ENCODE results near the gene ENOX1. TPM values are rescaled to one million over a fixed set of nuclear protein-coding genes. Genes with fewer than 3 reads are reported as not detected.

The ENOX1 gene
- total and polyA plus RNA-seq, 9 of the 15 experiments (the other 6 are each of a cell fraction or from before 2014, with no cell fraction given), result not detected

GRCh38 chr13:43402380-43402779 is 384.4 kb downstream of the ENOX1 start (continued):
- TF ChIP-seq, protein P1, sequence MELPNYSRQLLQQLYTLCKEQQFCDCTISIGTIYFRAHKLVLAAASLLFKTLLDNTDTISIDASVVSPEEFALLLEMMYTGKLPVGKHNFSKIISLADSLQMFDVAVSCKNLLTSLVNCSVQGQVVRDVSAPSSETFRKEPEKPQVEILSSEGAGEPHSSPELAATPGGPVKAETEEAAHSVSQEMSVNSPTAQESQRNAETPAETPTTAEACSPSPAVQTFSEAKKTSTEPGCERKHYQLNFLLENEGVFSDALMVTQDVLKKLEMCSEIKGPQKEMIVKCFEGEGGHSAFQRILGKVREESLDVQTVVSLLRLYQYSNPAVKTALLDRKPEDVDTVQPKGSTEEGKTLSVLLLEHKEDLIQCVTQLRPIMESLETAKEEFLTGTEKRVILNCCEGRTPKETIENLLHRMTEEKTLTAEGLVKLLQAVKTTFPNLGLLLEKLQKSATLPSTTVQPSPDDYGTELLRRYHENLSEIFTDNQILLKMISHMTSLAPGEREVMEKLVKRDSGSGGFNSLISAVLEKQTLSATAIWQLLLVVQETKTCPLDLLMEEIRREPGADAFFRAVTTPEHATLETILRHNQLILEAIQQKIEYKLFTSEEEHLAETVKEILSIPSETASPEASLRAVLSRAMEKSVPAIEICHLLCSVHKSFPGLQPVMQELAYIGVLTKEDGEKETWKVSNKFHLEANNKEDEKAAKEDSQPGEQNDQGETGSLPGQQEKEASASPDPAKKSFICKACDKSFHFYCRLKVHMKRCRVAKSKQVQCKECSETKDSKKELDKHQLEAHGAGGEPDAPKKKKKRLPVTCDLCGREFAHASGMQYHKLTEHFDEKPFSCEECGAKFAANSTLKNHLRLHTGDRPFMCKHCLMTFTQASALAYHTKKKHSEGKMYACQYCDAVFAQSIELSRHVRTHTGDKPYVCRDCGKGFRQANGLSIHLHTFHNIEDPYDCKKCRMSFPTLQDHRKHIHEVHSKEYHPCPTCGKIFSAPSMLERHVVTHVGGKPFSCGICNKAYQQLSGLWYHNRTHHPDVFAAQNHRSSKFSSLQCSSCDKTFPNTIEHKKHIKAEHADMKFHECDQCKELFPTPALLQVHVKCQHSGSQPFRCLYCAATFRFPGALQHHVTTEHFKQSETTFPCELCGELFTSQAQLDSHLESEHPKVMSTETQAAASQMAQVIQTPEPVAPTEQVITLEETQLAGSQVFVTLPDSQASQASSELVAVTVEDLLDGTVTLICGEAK (IDR thresholded peaks at IDR 0.05), result no peak
- TF ChIP-seq, protein P1 (CRISPR knock-in tag; IDR thresholded peaks at IDR 0.05), result no peak
- TF ChIP-seq XRCC3 (IDR thresholded peaks at IDR 0.05), result no peak
- TF ChIP-seq HDAC3 (IDR thresholded peaks at IDR 0.05; ENCODE audit: borderline replicate concordance, partially characterized antibody), result no peak
- TF ChIP-seq ZNF124 (CRISPR knock-in tag; IDR thresholded peaks at IDR 0.05), result no peak
- TF ChIP-seq ZNF311 (CRISPR knock-in tag; IDR thresholded peaks at IDR 0.05), result no peak
